ENCODE results near the gene ZBTB43.

Gene ZBTB43

DNA sequence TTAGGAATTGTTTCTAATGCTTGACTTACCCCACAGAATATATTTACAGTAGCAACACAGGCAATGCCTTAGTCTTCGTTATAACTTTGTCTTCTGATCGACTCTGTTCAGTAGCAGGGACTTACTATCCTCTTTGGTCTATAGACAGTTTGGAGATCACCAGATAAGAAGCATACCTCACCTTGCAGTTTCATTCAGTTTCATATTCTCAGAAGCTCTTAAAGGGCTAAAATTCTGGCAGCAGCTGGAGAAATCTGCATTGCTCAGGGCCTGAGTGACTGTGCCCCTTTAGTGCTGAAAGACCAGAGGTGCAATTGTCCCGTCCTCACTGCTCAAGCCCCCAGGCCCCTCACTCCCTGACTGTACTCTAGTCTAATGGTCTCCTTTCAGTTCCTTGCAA is 26.0 kb downstream of the ZBTB43 start:
- no peak for DNase-seq (ENCODE audit: low spot score)

DNA sequence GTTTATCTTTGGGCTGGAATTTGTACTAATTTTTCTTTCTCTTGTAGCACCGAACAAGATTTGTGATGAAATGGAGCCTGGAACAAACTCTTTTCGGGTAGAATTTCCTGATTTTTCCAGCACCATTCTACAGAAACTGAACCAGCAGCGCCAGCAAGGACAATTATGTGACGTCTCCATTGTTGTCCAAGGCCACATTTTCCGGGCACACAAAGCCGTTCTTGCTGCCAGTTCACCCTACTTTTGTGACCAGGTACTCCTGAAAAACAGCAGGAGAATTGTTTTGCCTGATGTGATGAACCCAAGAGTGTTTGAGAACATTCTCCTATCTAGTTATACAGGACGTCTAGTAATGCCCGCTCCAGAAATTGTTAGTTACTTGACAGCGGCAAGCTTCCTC is 27.6 kb downstream of the ZBTB43 start:
- DNase-seq (ENCODE audit: low spot score) = no peak

GRCh38 chr9:126833020-126833419 is 28.2 kb downstream of the ZBTB43 start:
- no peak for DNase-seq (ENCODE audit: low spot score)

- no peak for DNase-seq (ENCODE audit: low spot score)
Measured at GRCh38 chr9:126833710-126834345, 29.0 kb downstream of the ZBTB43 start.

DNA sequence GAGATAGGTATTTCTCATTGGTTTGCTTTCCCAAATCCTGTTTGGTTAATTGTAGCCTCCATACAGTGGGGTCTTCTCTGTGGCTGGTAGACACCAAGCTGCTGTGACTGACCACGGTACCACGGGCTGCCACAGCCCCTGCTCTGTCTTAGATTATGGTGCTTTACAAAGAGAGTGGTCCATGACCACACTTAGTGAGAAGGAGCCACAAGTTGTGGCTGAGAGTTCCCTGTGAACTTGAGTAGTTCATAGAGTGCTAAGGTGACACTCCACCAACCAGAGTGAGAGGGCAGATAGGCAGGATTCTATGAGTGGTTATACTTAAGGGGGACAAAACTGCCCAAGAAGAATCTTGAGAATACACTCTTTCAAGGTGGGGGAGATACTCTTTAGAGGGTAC is 29.8 kb downstream of the ZBTB43 start:
- DNase-seq (ENCODE audit: low spot score) = no peak

GRCh38 chr9:126836216-126836615 is 31.4 kb downstream of the ZBTB43 start:
- DNase-seq (ENCODE audit: low spot score) = no peak

- DNase-seq (ENCODE audit: low spot score) = no peak
Measured at GRCh38 chr9:126838055-126838811, 33.4 kb downstream of the ZBTB43 start.

- DNase-seq (ENCODE audit: low spot score) = no peak
Measured at GRCh38 chr9:126838895-126839294, 34.1 kb downstream of the ZBTB43 start.

GRCh38 chr9:126839301-126839700 is 34.5 kb downstream of the ZBTB43 start:
- no peak for DNase-seq (ENCODE audit: low spot score)

- no peak for DNase-seq (ENCODE audit: low spot score)
Measured at GRCh38 chr9:126842220-126842842, 37.5 kb downstream of the ZBTB43 start.

- DNase-seq (ENCODE audit: low spot score) = no peak
Measured at GRCh38 chr9:126842977-126843799, 38.3 kb downstream of the ZBTB43 start.

DNA sequence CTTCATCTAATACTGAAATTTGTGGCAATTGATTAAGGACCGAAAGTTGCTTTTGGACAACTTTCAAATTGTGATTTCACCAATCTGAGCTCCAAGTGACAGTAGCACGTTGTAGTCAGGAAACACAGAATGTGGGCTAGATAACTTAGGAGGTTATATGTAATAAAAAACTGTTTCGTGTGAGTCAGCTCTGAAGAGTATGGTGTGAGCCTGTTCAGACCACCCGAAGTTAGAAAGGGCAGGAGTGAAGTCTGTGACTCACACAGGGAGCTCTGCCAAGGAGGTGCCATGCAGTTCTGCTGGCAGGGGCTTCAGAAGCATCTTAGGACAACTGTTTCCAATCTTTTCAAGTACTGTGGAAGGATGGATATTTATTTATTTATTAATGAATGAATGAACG is 39.2 kb downstream of the ZBTB43 start:
- no peak for DNase-seq (ENCODE audit: low spot score)

- DNase-seq (ENCODE audit: low spot score) = no peak
Measured at GRCh38 chr9:126847051-126847450, 42.2 kb downstream of the ZBTB43 start.

DNA sequence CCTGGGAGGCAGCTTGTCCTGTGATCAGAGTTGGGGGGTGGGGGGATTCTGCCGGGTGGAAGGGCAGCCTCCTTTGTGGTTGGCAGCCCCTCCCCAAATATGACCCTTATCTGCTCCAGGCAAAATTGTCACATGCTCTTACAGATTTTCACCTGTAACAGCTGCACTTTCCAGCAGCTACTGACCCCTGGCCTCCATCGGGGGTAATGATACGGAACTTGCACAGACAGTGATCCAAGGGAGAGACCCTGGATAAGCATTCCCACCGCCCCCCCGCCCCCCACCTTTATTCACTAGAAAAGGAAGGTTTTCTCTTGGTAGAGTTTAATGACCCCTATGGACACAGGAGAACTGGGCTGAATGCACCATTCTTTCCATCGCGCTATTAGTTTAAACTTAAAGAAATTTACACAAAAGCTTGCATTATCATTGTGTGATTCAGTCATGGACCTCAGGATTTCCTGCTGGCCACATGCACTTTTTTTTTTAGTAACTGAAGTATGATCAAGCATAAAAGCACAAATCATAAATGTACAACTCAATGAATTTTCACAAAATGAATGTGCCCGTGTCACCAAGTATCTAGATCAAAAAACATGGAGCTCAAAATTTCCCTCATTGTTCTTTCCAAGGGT is 44.9 kb downstream of the ZBTB43 start:
- no peak for DNase-seq (ENCODE audit: low spot score)

DNA sequence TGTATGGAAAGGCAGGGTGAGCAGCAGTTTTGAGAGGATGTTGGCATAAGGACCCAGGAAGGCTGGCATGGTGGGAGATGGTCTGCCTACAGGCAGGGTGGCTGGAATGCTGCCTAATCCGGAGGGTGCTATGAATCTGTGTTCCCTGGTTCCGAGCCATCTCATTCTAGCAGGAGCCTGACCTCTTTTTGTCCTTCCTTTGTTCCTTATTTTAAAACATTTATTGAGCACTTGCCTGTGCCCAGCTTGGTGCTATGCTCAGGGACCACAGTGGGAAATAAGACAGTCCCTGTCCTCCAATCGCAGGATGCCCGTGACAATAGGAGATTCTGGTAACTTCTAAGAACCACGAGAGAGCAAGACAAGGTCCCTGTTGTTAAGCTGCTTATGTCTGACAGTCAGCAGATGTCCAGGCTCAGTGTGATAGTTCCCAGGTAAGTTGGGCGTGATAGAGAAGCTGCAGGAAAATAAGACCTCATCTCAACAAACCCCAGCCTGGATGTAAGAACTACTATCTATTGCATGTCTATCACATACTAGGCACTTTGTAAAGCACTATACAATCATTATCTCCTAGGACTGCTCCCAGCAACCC is 46.5 kb downstream of the ZBTB43 start:
- no peak for DNase-seq (ENCODE audit: low spot score)

DNA sequence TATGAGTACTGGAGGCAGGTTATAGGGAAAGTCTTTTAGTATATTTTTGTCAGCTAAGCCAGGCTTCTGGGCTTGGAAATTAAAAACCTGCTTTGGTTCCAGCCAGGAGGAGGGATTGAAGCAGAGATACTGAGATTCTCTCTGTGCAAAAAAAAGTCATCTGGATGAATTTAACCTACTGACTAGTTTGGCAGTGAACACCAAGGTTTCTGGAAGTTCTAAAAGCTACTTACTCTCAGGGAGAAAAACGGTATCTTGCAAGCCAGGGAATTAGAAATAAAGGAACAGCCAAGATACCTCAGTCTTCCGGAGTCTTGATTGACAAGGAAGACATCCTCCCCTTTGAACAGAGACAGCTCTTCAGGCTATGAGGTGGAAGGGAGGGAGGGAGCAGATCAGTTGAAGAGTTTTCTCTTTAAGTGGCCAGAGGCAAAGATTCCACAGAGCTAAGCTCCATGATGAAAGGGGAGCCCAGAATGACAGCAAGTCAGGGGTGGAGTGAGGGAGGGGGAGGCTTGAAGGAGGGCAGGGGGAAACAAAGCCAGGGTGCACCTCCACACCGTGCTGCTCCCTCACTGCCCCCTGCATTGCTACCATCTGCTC is 47.3 kb downstream of the ZBTB43 start:
- no peak for DNase-seq (ENCODE audit: low spot score)

GRCh38 chr9:126853667-126854066 is 48.8 kb downstream of the ZBTB43 start:
- no peak for DNase-seq (ENCODE audit: low spot score)

GRCh38 chr9:126854734-126855133 is 49.9 kb downstream of the ZBTB43 start:
- no peak for DNase-seq (ENCODE audit: low spot score)

GRCh38 chr9:126856326-126856877 is 51.6 kb downstream of the ZBTB43 start:
- DNase-seq (ENCODE audit: low spot score) = no peak

DNA sequence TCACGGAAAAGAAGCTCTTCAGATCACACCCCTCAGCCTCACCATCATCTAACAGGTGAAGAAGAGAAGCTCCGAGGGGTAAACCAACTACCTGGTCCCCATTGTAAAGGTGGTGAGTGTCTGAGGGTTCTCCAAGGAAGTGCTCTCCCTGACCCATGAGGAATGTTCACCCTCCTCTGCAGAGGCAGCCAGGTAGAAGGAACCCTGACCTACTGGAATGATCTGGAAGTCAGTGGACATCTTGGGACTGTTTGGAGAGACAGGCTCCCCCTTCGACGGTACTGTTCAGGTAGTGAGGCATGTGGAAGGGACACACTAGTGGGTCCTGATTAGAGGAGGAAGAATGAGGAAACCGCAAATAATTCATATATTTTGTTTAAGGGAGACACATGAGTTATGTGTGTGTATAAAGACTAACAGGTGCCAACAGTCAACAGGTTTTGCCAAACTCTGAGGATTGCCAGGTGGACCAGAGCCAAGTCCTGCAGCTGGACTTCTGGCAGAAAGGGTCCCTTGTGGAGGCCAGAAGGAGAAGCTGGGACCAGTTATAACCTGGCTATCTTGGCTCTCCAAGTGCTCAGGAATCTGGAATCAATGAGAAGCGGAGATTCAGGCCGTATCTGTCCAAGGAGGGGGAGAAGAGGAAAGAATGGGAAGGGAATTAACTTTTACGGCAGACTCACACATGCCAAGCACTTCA is 52.6 kb downstream of the ZBTB43 start:
- no peak for DNase-seq (ENCODE audit: low spot score)
